CD14-positive monocyte (primary cell): Measurements from ENCODE around the gene NRDE2. TPM values are rescaled to one million over a fixed set of nuclear protein-coding genes. Genes with fewer than 3 reads are reported as not detected.

Experiments used
- DNase-seq, 3 donors: peaks; one replicate each; pipeline ENCODE4 v3.0.0-alpha.2; 2011 to 2022
- H2AFZ ChIP-seq: 2 replicates; pipeline ENCODE4 v1.6.0; 2012; ENCODE audit warnings: mild to moderate bottlenecking, low read depth, low read length, inconsistent platforms; ENCODE audit not compliant: insufficient read depth, poor library complexity, severe bottlenecking
- H3K27ac ChIP-seq, 2 donors: 1 replicate in 1 of 2; 2 replicates in 1 of 2; pipeline ENCODE4 v1.5.1; 2012 to 2013; ENCODE audit warnings: low read length in 2 of 2, control low read depth in 1 of 2, inconsistent platforms in 1 of 2, low read depth in 1 of 2, mild to moderate bottlenecking in 1 of 2
- H3K27me3 ChIP-seq, 2 donors: one replicate each; pipeline versions ENCODE4 v1.6.0 to v1.6.1; 2011 to 2013; ENCODE audit warnings: low read length in 2 of 2; ENCODE audit not compliant: control insufficient read depth in 2 of 2, insufficient read depth in 2 of 2
- H3K36me3 ChIP-seq, 2 donors: replicated peaks in 1 of 2; 1 replicate in 1 of 2; 2 replicates in 1 of 2; pipeline versions ENCODE4 v1.5.1 to v1.6.1; 2012 to 2013; ENCODE audit warnings: low read length in 2 of 2, control low read depth in 1 of 2, inconsistent platforms in 1 of 2, mild to moderate bottlenecking in 1 of 2; ENCODE audit not compliant: insufficient read depth in 2 of 2, control insufficient read depth in 1 of 2
- H3K4me1 ChIP-seq, 2 donors: 1 replicate in 1 of 2; 2 replicates in 1 of 2; pipeline versions ENCODE4 v1.5.1 to v1.6.1; 2012 to 2013; ENCODE audit warnings: low read length in 2 of 2, control low read depth in 1 of 2, inconsistent platforms in 1 of 2, mild to moderate bottlenecking in 1 of 2, moderate library complexity in 1 of 2; ENCODE audit not compliant: insufficient read depth in 2 of 2, control insufficient read depth in 1 of 2
- H3K4me2 ChIP-seq: replicated peaks from 2 replicates; pipeline ENCODE3; 2012; ENCODE audit warnings: low read length, moderate library complexity, mild to moderate bottlenecking; ENCODE audit not compliant: poor library complexity, severe bottlenecking; ENCODE audit errors: extremely low read depth
- H3K4me3 ChIP-seq, 3 experiments: fragments of 200-600 bp in 1 of 3; sonication (generic) in 1 of 3; replicated peaks in 1 of 3; 1 replicate in 2 of 3; 2 replicates in 1 of 3; pipeline ENCODE4 v1.5.1; 2011 to 2013; ENCODE audit warnings: low read length in 3 of 3, mild to moderate bottlenecking in 3 of 3, control low read depth in 2 of 3, low read depth in 2 of 3, inconsistent platforms in 1 of 3, moderate library complexity in 1 of 3
- H3K79me2 ChIP-seq: 2 replicates; pipeline ENCODE4 v1.6.0; 2012; ENCODE audit warnings: mild to moderate bottlenecking, control low read depth, inconsistent platforms, low read length, moderate library complexity; ENCODE audit not compliant: insufficient read depth
- H3K9ac ChIP-seq: 2 replicates; pipeline ENCODE4 v1.6.0; 2017; ENCODE audit warnings: low read length, mild to moderate bottlenecking; ENCODE audit not compliant: insufficient read depth, poor library complexity, severe bottlenecking
- H3K9me3 ChIP-seq, 2 donors: replicated peaks in 1 of 2; 1 replicate in 1 of 2; 2 replicates in 1 of 2; pipeline versions ENCODE4 v1.5.1 to v1.6.1; 2012 to 2013; ENCODE audit warnings: low read length in 2 of 2, control low read depth in 1 of 2; ENCODE audit not compliant: control insufficient read depth in 1 of 2, insufficient read depth in 1 of 2
- H4K20me1 ChIP-seq: 2 replicates; pipeline ENCODE4 v1.6.0; 2012; ENCODE audit warnings: mild to moderate bottlenecking, low read length, control low read depth, moderate library complexity; ENCODE audit not compliant: insufficient read depth
- H3K27ac Mint-ChIP-seq, 7 donors: one replicate each; pipeline ENCODE4 v1.8.0; 2020; ENCODE audit warnings: mild to moderate bottlenecking in 7 of 7, mixed read lengths in 7 of 7, moderate library complexity in 6 of 7, inconsistent platforms in 2 of 7
- H3K27me3 Mint-ChIP-seq, 3 donors: one replicate each; pipeline ENCODE4 v1.8.0; 2021 to 2022; ENCODE audit warnings: low read depth in 3 of 3, mild to moderate bottlenecking in 3 of 3, mixed read lengths in 3 of 3, moderate library complexity in 3 of 3, inconsistent platforms in 1 of 3
- H3K36me3 Mint-ChIP-seq, 2 donors: one replicate each; pipeline ENCODE4 v1.8.0; 2020; ENCODE audit warnings: mixed read lengths in 2 of 2, inconsistent platforms in 1 of 2, mild to moderate bottlenecking in 1 of 2
- H3K4me1 Mint-ChIP-seq: one replicate; pipeline ENCODE4 v1.8.0; 2020; ENCODE audit warnings: mild to moderate bottlenecking, mixed read lengths
- H3K4me3 Mint-ChIP-seq, 2 donors: one replicate each; pipeline ENCODE4 v1.8.0; 2020; ENCODE audit warnings: mild to moderate bottlenecking in 2 of 2, mixed read lengths in 2 of 2, moderate library complexity in 1 of 2
- H3K9me3 Mint-ChIP-seq, 7 donors: one replicate each; pipeline ENCODE4 v1.8.0; 2020 to 2022; ENCODE audit warnings: mixed read lengths in 7 of 7, mild to moderate bottlenecking in 6 of 7, moderate library complexity in 6 of 7, inconsistent platforms in 2 of 7
- CTCF ChIP-seq: fragments of 200-600 bp; IDR thresholded peaks from one replicate; pipeline ENCODE4 v1.8.0; 2022; ENCODE audit warnings: antibody characterized with exemption, mild to moderate bottlenecking
- WGBS: methylation state at CpG from one replicate; pipeline ENCODE4 v1.1.5; 2013; ENCODE audit warnings: missing lambda C conversion rate; ENCODE audit not compliant: insufficient coverage; 5-methylcytosine and 5-hydroxymethylcytosine counted together
- intact Hi-C, 2 donors: fragments of 100-400 bp; cut with micrococcal nuclease; formaldehyde crosslinking; loops; one replicate each; pipeline versions ENCODE4 v1.15.0 to v1.15.1; 2023
- polyA plus RNA-seq, 3 donors: library from polyadenylated mRNA; depleted of rRNA in 1 of 3; unstranded in 2 of 3; stranded (reverse) in 1 of 3; fragments of 300-500 nt in 2 of 3; fragments of >200 nt in 1 of 3; fragmentation: Illumina TruSeq in 2 of 3; gene quantifications; 1 replicate in 2 of 3; 2 replicates in 1 of 3; pipeline ENCODE4 v1.2.3, GENCODE V29; 2012 to 2021

The NRDE2 gene
- polyA plus RNA-seq, 3 donors: 4.7 to 7.4 (median 6.7) TPM

GRCh38 chr14:90266441-90267154 lies 65.1 kb downstream of the NRDE2 start:
- Histone ChIP-seq H3K36me3 (peaks cover 91 to 97% of the 10 kb centered on the region in 2 donors), H3K27ac (no peak overlapping the region), H3K9me3 (no peaks in the 10 kb centered on the region), H3K4me1 (no peaks in the 10 kb centered on the region), H2AFZ (no peak overlapping the region), H3K27me3 (no peaks in the 10 kb centered on the region), H3K9ac (no peak overlapping the region), H3K4me2 (no peak overlapping the region), H3K79me2 (no peaks in the 10 kb centered on the region), H4K20me1 (no peaks in the 10 kb centered on the region), H3K4me3 (no peak overlapping the region)
- intact Hi-C loops: no loop called here
- DNase-seq: no peak
- no peaks in the 10 kb centered on the region for H3K4me1 Mint-ChIP-seq
- no peaks in the 10 kb centered on the region for H3K27me3 Mint-ChIP-seq
- H3K36me3 Mint-ChIP-seq: peaks cover 82 to 87% of the 10 kb centered on the region in 2 donors
- 96% methylated on average over 7 of the region's 9 CpGs for WGBS
- H3K27ac Mint-ChIP-seq: peak overlapping the region in 3 of 7 donors; percentile 10 to 68 (median 25)
- H3K4me3 Mint-ChIP-seq: no peak overlapping the region
- no peaks in the 10 kb centered on the region for H3K9me3 Mint-ChIP-seq
- no peak for TF ChIP-seq CTCF

- Mint-ChIP-seq H3K9me3 (peaks cover 0 to 4% (median 0%) of the 10 kb centered on the region in 7 donors), H3K36me3 (peaks cover 77 to 85% of the 10 kb centered on the region in 2 donors), H3K4me3 (no peak overlapping the region), H3K27me3 (no peaks in the 10 kb centered on the region), H3K27ac (peak overlapping the region in 3 of 7 donors; percentile 40 to 70 (median 59)), H3K4me1 (no peaks in the 10 kb centered on the region)
- Histone ChIP-seq H3K27ac (peak overlapping the region in 1 of 2 donors; percentile 42), H3K27me3 (no peaks in the 10 kb centered on the region), H3K9me3 (no peaks in the 10 kb centered on the region), H3K9ac (no peak overlapping the region), H4K20me1 (peaks cover 3% of the 10 kb centered on the region), H3K4me1 (no peaks in the 10 kb centered on the region), H3K4me3 (no peak overlapping the region), H2AFZ (no peak overlapping the region), H3K79me2 (peaks cover 7% of the 10 kb centered on the region), H3K36me3 (peaks cover 87 to 97% of the 10 kb centered on the region in 2 donors), H3K4me2 (no peak overlapping the region)
- WGBS: 95% methylated on average over 5 of the region's 8 CpGs
- intact Hi-C loops: no loop called here
- no peak for DNase-seq
- TF ChIP-seq CTCF: no peak
Measured at GRCh38 chr14:90263748-90264449, 67.8 kb downstream of the NRDE2 start.
